Glutamatergic neuron (in vitro differentiated cells): Measurements from ENCODE around the gene PSMD1. TPM values are rescaled to one million over a fixed set of nuclear protein-coding genes. Genes with fewer than 3 reads are reported as not detected.
"Not testable (repeated sequence)": the region's sequence is repeated elsewhere in the genome, so short reads cannot be mapped to it uniquely, and the experiment has no call there.

ENCODE experiments used
- DNase-seq: peaks from one replicate; pipeline ENCODE4 v3.0.0; 2022
- H3K27ac Mint-ChIP-seq: one replicate; pipeline ENCODE4 v1.8.0; 2020; ENCODE audit warnings: mild to moderate bottlenecking, mixed read lengths, inconsistent platforms; ENCODE audit not compliant: unreplicated experiment
- H3K27me3 Mint-ChIP-seq: one replicate; pipeline ENCODE4 v1.8.0; 2020; ENCODE audit warnings: mild to moderate bottlenecking, moderate library complexity, mixed read lengths, inconsistent platforms; ENCODE audit not compliant: unreplicated experiment
- H3K36me3 Mint-ChIP-seq: one replicate; pipeline ENCODE4 v1.8.0; 2020; ENCODE audit warnings: mild to moderate bottlenecking, mixed read lengths, inconsistent platforms; ENCODE audit not compliant: unreplicated experiment
- H3K4me1 Mint-ChIP-seq: one replicate; pipeline ENCODE4 v1.8.0; 2020; ENCODE audit warnings: mild to moderate bottlenecking, low read depth, mixed read lengths, inconsistent platforms; ENCODE audit not compliant: unreplicated experiment
- H3K4me3 Mint-ChIP-seq: one replicate; pipeline ENCODE4 v1.8.0; 2020; ENCODE audit warnings: mild to moderate bottlenecking, mixed read lengths, inconsistent platforms; ENCODE audit not compliant: unreplicated experiment
- H3K9me3 Mint-ChIP-seq: one replicate; pipeline ENCODE4 v1.8.0; 2020; ENCODE audit warnings: mild to moderate bottlenecking, moderate library complexity, mixed read lengths, inconsistent platforms; ENCODE audit not compliant: unreplicated experiment
- total RNA-seq: library from RNA; stranded (reverse); fragmentation: NEBNext Ultra II Directional; extraction: Animal tissue kit (Norgen Biotek cat#: 25700); gene quantifications from one replicate; pipeline ENCODE4 v1.2.1, GENCODE V29; 2021; ENCODE audit not compliant: unreplicated experiment
- TF ChIP-seq, protein P1 (sequence below): fragments of 200-600 bp; sonication (generic); IDR thresholded peaks from one replicate; pipeline ENCODE4 v1.5.0; 2021; ENCODE audit not compliant: partially characterized antibody, unreplicated experiment

The PSMD1 gene
- total RNA-seq, 1 donor from 2014 or later = 126 TPM

DNA sequence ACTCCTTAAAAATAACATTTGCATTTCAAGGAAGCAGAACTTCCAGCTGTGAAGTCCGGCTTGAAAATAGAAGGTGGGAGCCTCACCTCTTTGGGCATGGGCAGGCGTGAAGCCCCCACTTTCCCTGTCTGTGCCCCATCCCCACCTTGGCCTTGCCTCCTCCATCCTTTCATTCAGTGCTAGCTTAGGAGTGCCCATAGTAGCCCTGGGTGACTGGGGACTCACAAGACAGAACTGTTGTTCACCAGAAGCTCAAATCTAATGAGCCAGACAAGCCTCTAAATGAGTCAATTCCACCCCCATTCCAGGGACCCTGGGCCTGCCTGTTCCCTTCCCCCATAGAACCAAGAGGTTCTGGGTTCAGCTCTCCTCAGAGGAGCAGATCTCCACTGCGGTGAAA, 40.7 kb upstream of the PSMD1 start:
- no peaks in the 10 kb centered on the region for H3K27me3 Mint-ChIP-seq
- DNase-seq = no peak
- no peak overlapping the region for H3K4me3 Mint-ChIP-seq
- TF ChIP-seq, protein P1, sequence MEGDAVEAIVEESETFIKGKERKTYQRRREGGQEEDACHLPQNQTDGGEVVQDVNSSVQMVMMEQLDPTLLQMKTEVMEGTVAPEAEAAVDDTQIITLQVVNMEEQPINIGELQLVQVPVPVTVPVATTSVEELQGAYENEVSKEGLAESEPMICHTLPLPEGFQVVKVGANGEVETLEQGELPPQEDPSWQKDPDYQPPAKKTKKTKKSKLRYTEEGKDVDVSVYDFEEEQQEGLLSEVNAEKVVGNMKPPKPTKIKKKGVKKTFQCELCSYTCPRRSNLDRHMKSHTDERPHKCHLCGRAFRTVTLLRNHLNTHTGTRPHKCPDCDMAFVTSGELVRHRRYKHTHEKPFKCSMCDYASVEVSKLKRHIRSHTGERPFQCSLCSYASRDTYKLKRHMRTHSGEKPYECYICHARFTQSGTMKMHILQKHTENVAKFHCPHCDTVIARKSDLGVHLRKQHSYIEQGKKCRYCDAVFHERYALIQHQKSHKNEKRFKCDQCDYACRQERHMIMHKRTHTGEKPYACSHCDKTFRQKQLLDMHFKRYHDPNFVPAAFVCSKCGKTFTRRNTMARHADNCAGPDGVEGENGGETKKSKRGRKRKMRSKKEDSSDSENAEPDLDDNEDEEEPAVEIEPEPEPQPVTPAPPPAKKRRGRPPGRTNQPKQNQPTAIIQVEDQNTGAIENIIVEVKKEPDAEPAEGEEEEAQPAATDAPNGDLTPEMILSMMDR = no peak
- peaks cover 3% of the 10 kb centered on the region for H3K9me3 Mint-ChIP-seq
- H3K36me3 Mint-ChIP-seq = no peaks in the 10 kb centered on the region
- H3K27ac Mint-ChIP-seq = no peak overlapping the region
- no peaks in the 10 kb centered on the region for H3K4me1 Mint-ChIP-seq

DNA sequence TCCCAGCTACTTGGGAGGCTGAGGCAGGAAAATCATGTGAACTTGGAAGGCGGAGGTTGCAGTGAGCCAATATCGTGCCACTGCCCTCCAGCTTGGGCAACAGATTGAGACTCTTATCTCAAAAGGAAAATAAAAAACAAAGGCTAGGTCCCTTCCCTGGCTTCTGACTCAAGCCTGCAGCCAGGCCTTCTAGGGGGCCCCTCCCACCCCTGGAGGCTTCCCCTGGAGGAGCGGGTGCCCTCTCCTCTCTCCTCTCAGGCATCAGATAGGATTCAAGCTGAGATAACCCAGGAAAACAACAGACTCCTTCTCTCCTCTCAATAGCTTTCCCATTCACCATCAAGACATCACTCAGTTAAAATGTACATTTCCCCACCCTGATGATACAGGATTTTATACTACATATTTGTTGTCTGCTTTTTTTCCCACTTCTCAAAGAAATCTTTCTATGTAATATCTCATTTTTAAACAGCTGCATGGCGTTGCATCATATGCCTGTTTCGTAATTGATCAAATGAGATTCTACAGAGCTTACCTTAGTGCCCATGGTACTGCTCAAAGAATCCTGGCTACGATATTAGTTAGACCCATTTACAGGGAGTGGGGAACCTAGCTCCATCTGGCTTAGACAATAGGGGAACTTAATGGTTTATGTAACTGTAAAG, 40.0 kb upstream of the PSMD1 start:
- Mint-ChIP-seq H3K36me3 (no peaks in the 10 kb centered on the region), H3K27ac (no peak overlapping the region)
- no peak for DNase-seq

DNA sequence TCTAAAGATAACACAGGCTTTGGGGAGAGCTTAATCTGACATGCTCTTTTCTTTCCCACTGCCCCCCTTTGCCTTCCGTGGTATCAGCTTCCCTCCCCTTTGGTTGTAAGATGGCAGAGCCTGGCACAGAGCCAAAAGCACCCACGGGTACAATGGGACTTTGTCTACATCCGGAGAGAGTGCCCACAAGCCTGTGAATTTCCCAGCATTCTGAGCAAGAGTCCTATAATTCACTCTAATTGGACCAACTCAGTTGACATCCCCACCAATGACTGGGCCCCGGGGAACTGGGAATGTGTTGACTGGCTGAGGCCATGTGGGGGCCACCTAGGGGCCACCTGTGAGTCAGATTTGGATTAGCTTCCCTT, 39.5 kb upstream of the PSMD1 start:
- no peaks in the 10 kb centered on the region for H3K4me1 Mint-ChIP-seq
- no peaks in the 10 kb centered on the region for H3K27me3 Mint-ChIP-seq
- H3K4me3 Mint-ChIP-seq = no peak overlapping the region
- no peaks in the 10 kb centered on the region for H3K36me3 Mint-ChIP-seq
- H3K27ac Mint-ChIP-seq = no peak overlapping the region
- TF ChIP-seq, protein P1 = no peak
- peaks cover 3% of the 10 kb centered on the region for H3K9me3 Mint-ChIP-seq
- DNase-seq = no peak

More for the DNA sequence above, 40.0 kb upstream of the PSMD1 start:
- no peaks in the 10 kb centered on the region for H3K4me1 Mint-ChIP-seq
- H3K4me3 Mint-ChIP-seq = no peak overlapping the region
- no peaks in the 10 kb centered on the region for H3K27me3 Mint-ChIP-seq
- H3K9me3 Mint-ChIP-seq = peaks cover 3% of the 10 kb centered on the region
- TF ChIP-seq, protein P1 = no peak

DNA sequence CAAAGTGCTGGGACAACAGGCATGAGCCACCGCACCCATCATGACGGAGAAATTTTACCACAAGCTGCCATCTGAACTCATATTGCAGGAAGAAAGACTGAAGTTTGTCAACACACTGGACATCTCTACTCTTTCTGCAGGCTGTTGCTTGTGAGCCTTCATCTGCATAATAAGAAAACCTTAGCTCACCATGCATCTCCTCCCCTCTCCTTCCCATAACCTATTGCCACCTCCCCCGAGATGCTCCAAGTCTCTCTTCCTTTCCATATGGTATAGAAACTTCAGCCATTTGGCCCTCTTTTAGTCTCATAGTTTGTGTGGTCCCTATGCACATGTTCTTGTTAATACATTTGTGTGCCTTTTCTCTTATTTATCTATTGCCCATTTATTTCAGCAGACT, 38.5 kb upstream of the PSMD1 start:
- no peak overlapping the region for H3K4me3 Mint-ChIP-seq
- H3K36me3 Mint-ChIP-seq = no peaks in the 10 kb centered on the region
- H3K27me3 Mint-ChIP-seq = no peaks in the 10 kb centered on the region
- H3K27ac Mint-ChIP-seq = no peak overlapping the region
- TF ChIP-seq, protein P1 = no peak
- peaks cover 2% of the 10 kb centered on the region for H3K9me3 Mint-ChIP-seq
- H3K4me1 Mint-ChIP-seq = no peaks in the 10 kb centered on the region
- no peak for DNase-seq

DNA sequence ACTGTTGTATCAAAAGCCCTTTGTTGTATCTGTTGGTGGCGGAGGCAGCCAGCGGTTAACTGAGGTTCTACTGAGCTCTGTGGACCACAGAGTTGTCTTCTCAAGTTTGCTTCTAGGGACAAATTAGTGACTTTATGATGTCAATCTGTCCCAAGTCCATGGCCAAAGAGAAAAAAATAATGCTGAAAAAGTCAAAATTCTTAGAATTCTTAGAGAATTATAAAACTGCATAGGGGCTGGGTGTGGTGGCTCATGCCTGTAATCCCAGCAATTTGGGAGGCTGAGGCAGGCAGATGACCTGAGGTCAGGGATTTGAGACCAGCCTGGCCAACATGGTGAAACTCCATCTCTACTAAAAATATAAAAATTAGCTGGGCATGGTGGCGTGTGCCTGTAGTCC, 31.6 kb upstream of the PSMD1 start:
- not testable (repeated sequence) for H3K4me3 Mint-ChIP-seq, H3K36me3 Mint-ChIP-seq, H3K27ac Mint-ChIP-seq, H3K9me3 Mint-ChIP-seq, H3K4me1 Mint-ChIP-seq, DNase-seq, H3K27me3 Mint-ChIP-seq
